Testis (tissue), 3 donors: ENCODE measurements around the gene FXYD4. TPM values are rescaled to one million over a fixed set of nuclear protein-coding genes. Genes with fewer than 3 reads are reported as not detected.
"Not testable (repeated sequence)": the region's sequence is repeated elsewhere in the genome, so short reads cannot be mapped to it uniquely, and the experiment has no call there.

Experiments used
- DNase-seq: peaks from one replicate; pipeline ENCODE4 v3.0.0-alpha.2; 2019
- H3K27ac ChIP-seq, 2 donors: fragments of 200-600 bp; sonication (generic); one replicate each; pipeline ENCODE4 v1.5.1; 2019
- H3K27me3 ChIP-seq: fragments of 200-600 bp; sonication (generic); one replicate; pipeline ENCODE4 v1.5.1; 2019
- H3K36me3 ChIP-seq: fragments of 200-600 bp; sonication (generic); one replicate; pipeline ENCODE4 v1.5.1; 2017; ENCODE audit warnings: low read depth; ENCODE audit errors: missing control alignments
- H3K4me1 ChIP-seq: fragments of 200-600 bp; sonication (generic); one replicate; pipeline ENCODE4 v1.5.1; 2019
- H3K4me3 ChIP-seq, 2 donors: fragments of 200-600 bp; sonication (generic); one replicate each; pipeline ENCODE4 v1.5.1; 2017 to 2019
- H3K9me3 ChIP-seq: fragments of 200-600 bp; sonication (generic); one replicate; pipeline ENCODE4 v1.5.1; 2017
- CTCF ChIP-seq, 3 experiments: fragments of 450-650 bp in 2 of 3; fragments of 200-600 bp in 1 of 3; sonication (generic) in 1 of 3; IDR thresholded peaks; one replicate each; pipeline ENCODE4 v1.5.1; 2016 to 2019; ENCODE audit warnings: antibody characterized with exemption in 3 of 3, mild to moderate bottlenecking in 2 of 3, moderate library complexity in 1 of 3
- POLR2A ChIP-seq: fragments of 450-650 bp; IDR thresholded peaks from one replicate; pipeline ENCODE4 v1.6.1; 2017; ENCODE audit warnings: antibody characterized with exemption, mild to moderate bottlenecking, moderate library complexity
- WGBS, 2 donors: methylation state at CpG; one replicate each; pipeline ENCODE4 v1.1.5; 2018; 5-methylcytosine and 5-hydroxymethylcytosine counted together
- intact Hi-C: fragments of 100-400 bp; cut with DNase I; formaldehyde crosslinking; loops from one replicate; pipeline ENCODE4 v1.15.1; 2023; ENCODE audit warnings: low total_unique reads
- polyA plus RNA-seq: library from polyadenylated mRNA; stranded (reverse); fragments of 350-450 nt; fragmentation: Illumina TruSeq; extraction: RNeasy Lipid Tissue Mini Kit (QIAGEN cat#74804); gene quantifications from one replicate; pipeline ENCODE4 v1.2.3, GENCODE V29; 2014; ENCODE audit warnings: low read depth, low replicate concordance; ENCODE audit not compliant: insufficient read depth
- total RNA-seq, 2 donors: library from RNA; depleted of rRNA; stranded (reverse); fragments of >200 nt; gene quantifications; one replicate each; pipeline ENCODE4 v1.2.3, GENCODE V29; 2016

Gene FXYD4
- total and polyA plus RNA-seq, 3 donors from 2014 or later, result 1.4 to 2.6 (median 1.5) TPM

DNA sequence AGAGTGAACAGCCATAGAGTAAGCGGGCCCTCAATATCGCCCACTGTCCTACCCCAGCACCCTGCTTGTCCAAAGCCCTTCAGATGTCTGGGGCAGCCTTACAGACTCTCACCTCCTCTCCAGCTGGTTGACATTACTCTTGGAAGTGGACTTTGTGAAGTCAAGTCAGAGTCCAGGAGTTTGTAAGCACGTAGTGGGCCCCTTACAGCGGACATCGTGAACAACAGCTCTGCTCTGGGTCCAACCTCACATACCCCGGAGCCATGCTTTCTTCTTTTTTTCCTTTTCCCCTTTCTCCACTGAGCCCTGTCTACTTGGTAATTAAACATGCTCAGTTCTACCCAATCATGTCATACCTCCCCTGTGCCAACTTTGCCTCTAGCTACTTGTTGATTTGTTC is 20.1 kb downstream of the FXYD4 start:
- DNase-seq, result no peak
- no peaks in the 10 kb centered on the region for H3K9me3 ChIP-seq
- 91 to 94% methylated on average over 6 of the region's 6 CpGs for WGBS, 2 donors
- peaks cover 28% of the 10 kb centered on the region for H3K4me1 ChIP-seq
- no peaks in the 10 kb centered on the region for H3K36me3 ChIP-seq
- no peak overlapping the region for H3K4me3 ChIP-seq
- H3K27ac ChIP-seq, result no peak overlapping the region
- H3K27me3 ChIP-seq, result no peaks in the 10 kb centered on the region
- TF ChIP-seq CTCF (IDR thresholded peaks at IDR 0.05) (no peak), POLR2A (no peak)
- intact Hi-C loops, result no loop called here

DNA sequence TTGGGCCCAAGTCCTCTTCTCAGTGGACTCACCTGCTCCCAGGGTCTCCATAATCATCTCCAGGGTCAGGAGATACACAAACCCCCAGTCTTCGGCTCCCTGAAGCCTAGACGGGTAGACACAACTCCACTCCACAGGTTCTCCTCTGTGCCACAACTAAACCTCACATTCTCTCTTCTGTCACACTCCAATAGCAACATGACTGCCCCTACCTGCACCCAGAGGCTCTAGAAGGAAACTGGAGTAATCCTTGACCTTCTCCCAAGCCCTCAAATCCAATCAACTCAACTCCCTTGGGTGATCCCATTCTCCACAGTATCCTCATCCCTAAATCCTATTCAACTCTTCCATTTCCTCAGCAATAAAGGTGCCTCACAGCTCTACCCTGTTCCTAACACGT is 21.3 kb downstream of the FXYD4 start:
- no peak overlapping the region for H3K27ac ChIP-seq
- WGBS, 2 donors, result 89 to 92% methylated on average over 3 of the region's 3 CpGs
- no peaks in the 10 kb centered on the region for H3K9me3 ChIP-seq
- DNase-seq, result no peak
- TF ChIP-seq CTCF (IDR thresholded peaks at IDR 0.05), result no peak
- no peak for TF ChIP-seq POLR2A
- H3K36me3 ChIP-seq, result no peaks in the 10 kb centered on the region
- intact Hi-C loops, result no loop called here
- H3K4me1 ChIP-seq, result peaks cover 30% of the 10 kb centered on the region
- no peak overlapping the region for H3K4me3 ChIP-seq
- H3K27me3 ChIP-seq, result no peaks in the 10 kb centered on the region

DNA sequence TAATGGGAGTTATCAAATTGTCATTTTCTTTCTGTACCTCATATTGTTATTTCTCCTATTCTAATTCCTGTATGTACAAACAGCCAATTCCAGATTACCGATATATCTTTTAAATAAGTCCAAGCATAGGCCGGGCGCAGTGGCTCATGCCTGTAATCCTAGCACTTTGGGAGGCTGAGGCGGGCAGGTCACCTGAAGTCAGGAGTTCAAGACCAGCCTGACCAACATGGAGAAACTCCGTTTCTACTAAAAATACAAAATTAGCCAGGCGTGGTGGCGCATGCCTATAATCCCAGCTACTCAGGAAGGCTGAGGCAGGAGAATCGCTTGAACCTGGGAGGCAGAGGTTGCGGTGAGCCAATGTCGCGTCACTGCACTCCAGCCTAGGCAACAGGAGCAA is 21.8 kb downstream of the FXYD4 start:
- H3K4me3 ChIP-seq, H3K9me3 ChIP-seq, DNase-seq, H3K36me3 ChIP-seq, intact Hi-C loops, H3K27me3 ChIP-seq, H3K27ac ChIP-seq: not testable (repeated sequence)
- peaks cover 34% of the 10 kb centered on the region for H3K4me1 ChIP-seq
- WGBS, 2 donors, result 94 to 97% methylated on average over 11 of the region's 11 CpGs

GRCh38 chr10:43393606-43394360 is 22.3 kb downstream of the FXYD4 start:
- WGBS, 2 donors, result 71 to 80% methylated on average over 3 of the region's 3 CpGs
- DNase-seq, result no peak
- H3K36me3 ChIP-seq, result no peaks in the 10 kb centered on the region
- H3K9me3 ChIP-seq, result no peaks in the 10 kb centered on the region
- H3K4me3 ChIP-seq, result no peak overlapping the region
- H3K4me1 ChIP-seq, result peaks cover 39% of the 10 kb centered on the region
- intact Hi-C loops, result no loop called here
- H3K27ac ChIP-seq, result no peak overlapping the region
- no peaks in the 10 kb centered on the region for H3K27me3 ChIP-seq
- no peak for TF ChIP-seq POLR2A
- no peak for TF ChIP-seq CTCF (IDR thresholded peaks at IDR 0.05)

DNA sequence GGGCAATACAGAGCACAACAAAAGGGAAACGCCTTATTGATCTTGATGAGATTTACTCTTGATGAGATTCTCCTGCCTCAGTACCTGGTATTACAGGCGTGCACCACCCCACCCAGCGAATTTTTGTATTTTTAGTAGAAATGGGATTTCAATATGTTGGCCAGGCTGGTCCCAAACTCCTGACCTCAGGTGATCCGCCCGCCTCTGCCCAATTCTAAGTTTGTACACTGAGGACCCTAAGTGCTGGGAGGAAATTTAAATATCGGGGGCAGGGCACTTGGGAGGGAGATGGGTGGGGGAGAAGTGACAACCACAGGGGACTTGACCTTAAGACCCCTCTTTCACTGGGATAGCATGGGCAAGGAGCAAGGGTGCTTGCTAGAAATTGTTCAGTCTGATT is 23.4 kb downstream of the FXYD4 start:
- Histone ChIP-seq H3K36me3 (no peaks in the 10 kb centered on the region), H3K27ac (peak overlapping the region in 1 of 2 donors; percentile 99), H3K4me1 (peaks cover 37% of the 10 kb centered on the region), H3K4me3 (no peak overlapping the region), H3K27me3 (no peaks in the 10 kb centered on the region), H3K9me3 (no peaks in the 10 kb centered on the region)
- WGBS, 2 donors, result 60 to 81% methylated on average over 6 of the region's 6 CpGs
- intact Hi-C loops, result no loop called here
- DNase-seq, result no peak
- TF ChIP-seq POLR2A (no peak), CTCF (IDR thresholded peaks at IDR 0.05) (no peak)
